Measurements from ENCODE around the gene DARS1.

- no peak for TF ChIP-seq YY1 (IDR thresholded peaks at IDR 0.05; ENCODE audit: insufficient read depth, insufficient read length)
- TF ChIP-seq ZNF274 (IDR thresholded peaks at IDR 0.05; ENCODE audit: low read depth, low read length): no peak
- no peak for TF ChIP-seq SUZ12 (IDR thresholded peaks at IDR 0.05; ENCODE audit: extremely low read depth, insufficient read depth, insufficient read length)
Observed at GRCh38 chr2:136030406-136030805, 45.0 kb upstream of the DARS1 start.
